Fibroblast of mammary gland (primary cell): Measurements from ENCODE around the gene HIF3A.
"Not testable (repeated sequence)": the region's sequence is repeated elsewhere in the genome, so short reads cannot be mapped to it uniquely, and the experiment has no call there.

Experiments used
- DNase-seq: peaks from one replicate; pipeline ENCODE4 v3.0.0-alpha.2; 2010; ENCODE audit warnings: low read depth
- H3K4me3 ChIP-seq: 2 replicates; pipeline ENCODE4 v1.5.1; 2011; ENCODE audit warnings: low read depth, mild to moderate bottlenecking, low read length, moderate library complexity; ENCODE audit not compliant: control insufficient read depth
- TF ChIP-seq, protein P1 (sequence below): conservative IDR thresholded peaks from 2 replicates; pipeline ENCODE4 v1.5.1; 2011; ENCODE audit warnings: low read depth, low read length, inconsistent platforms; ENCODE audit not compliant: control insufficient read depth, insufficient read depth

The HIF3A gene

DNA sequence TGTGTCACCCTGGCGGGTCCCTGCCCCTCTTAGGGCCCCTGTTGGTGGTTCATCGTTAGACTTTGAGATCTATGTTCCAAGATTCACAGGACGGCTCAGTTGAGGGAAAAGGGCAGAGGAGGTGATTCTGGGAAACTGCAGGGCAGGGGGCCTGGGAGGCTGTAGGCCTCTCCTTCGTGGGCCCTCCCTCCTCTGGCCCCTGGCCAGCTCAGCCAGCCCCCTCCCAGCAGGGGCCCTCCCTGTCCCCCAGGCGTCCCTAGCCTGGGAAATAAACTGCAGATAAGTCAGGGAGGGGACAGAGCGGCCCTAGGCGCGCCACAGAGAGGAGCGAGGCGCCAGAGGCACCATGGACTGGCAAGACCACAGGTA is 6.5 kb downstream of the HIF3A start:
- TF ChIP-seq, protein P1, sequence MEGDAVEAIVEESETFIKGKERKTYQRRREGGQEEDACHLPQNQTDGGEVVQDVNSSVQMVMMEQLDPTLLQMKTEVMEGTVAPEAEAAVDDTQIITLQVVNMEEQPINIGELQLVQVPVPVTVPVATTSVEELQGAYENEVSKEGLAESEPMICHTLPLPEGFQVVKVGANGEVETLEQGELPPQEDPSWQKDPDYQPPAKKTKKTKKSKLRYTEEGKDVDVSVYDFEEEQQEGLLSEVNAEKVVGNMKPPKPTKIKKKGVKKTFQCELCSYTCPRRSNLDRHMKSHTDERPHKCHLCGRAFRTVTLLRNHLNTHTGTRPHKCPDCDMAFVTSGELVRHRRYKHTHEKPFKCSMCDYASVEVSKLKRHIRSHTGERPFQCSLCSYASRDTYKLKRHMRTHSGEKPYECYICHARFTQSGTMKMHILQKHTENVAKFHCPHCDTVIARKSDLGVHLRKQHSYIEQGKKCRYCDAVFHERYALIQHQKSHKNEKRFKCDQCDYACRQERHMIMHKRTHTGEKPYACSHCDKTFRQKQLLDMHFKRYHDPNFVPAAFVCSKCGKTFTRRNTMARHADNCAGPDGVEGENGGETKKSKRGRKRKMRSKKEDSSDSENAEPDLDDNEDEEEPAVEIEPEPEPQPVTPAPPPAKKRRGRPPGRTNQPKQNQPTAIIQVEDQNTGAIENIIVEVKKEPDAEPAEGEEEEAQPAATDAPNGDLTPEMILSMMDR, result no peak

DNA sequence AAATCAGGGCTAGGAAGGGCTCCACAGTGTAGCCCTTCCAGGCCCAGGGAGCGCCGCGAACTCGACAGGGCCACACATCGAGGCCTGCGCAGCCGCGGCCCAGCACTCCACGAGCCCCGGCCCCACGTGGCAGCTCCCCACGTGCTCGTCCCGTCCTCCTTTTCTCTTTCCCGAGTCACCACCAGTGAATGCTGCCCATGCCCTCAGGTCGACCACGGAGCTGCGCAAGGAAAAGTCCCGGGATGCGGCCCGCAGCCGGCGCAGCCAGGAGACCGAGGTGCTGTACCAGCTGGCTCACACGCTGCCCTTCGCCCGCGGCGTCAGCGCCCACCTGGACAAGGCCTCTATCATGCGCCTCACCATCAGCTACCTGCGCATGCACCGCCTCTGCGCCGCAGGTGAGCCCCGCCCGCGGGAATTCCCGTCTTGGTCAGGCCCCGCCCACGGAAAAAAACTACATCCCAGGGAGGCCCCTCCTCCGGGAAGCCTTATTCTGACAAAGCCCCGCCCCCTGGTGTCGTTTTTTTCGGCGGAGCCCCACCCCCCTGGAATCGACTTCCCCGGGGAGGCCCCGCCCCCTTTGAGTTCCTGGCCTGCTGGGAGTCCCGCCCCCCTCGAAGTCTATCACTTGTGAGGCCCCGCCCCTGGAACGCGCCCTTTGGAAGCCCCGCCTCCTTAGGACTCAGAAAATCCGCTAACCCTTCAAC is 7.0 kb downstream of the HIF3A start:
- TF ChIP-seq, protein P1, result no peak
- DNase-seq, result peak; percentile 55
- no peak overlapping the region for H3K4me3 ChIP-seq

More for the DNA sequence above, 6.5 kb downstream of the HIF3A start:
- DNase-seq, result no peak
- H3K4me3 ChIP-seq, result no peak overlapping the region

DNA sequence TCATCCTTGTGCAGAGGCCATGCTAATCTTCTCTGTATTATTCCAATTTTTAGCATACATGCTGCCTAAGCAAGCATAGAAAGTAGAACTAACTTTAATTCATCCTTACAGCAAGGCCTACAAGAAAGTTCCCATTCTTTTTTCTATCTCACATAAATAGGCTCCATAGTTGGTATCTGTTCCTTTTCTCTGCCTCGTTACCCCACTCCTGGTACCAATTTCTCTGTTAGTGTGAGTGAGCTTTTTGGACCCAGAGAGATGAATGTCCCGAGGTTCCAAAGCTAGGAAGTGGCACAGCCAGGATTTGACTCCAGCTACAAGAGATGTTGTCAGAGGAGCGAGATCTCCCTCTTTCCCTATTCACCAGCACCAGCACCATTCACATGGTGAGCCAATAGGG is 9.7 kb downstream of the HIF3A start:
- DNase-seq, result no peak
- TF ChIP-seq, protein P1, result no peak
- no peak overlapping the region for H3K4me3 ChIP-seq

GRCh38 chr19:46308510-46308909 is 11.7 kb downstream of the HIF3A start:
- TF ChIP-seq, protein P1, result no peak
- H3K4me3 ChIP-seq, result no peak overlapping the region
- DNase-seq, result no peak

DNA sequence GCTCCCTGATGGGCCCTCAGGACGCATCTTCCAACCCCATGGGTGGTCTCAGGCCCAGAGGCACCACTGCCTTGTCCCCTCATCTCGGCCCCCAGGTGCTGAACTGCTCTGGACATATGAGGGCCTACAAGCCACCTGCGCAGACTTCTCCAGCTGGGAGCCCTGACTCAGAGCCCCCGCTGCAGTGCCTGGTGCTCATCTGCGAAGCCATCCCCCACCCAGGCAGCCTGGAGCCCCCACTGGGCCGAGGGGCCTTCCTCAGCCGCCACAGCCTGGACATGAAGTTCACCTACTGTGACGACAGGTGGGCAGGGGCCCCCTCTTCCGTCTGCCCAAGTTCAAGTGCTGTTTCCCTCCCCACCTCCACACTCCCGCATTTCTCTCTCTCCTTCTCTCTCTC is 12.2 kb downstream of the HIF3A start:
- TF ChIP-seq, protein P1, result no peak
- H3K4me3 ChIP-seq, result no peak overlapping the region
- DNase-seq, result no peak

- no peak for DNase-seq
- no peak overlapping the region for H3K4me3 ChIP-seq
- TF ChIP-seq, protein P1, result no peak
These were observed 14.6 kb downstream of the HIF3A start for GRCh38 chr19:46311444-46311843.

GRCh38 chr19:46313540-46314469 is 17.0 kb downstream of the HIF3A start:
- not testable (repeated sequence) for H3K4me3 ChIP-seq, DNase-seq
